Osteoblast (primary cell): Measurements from ENCODE around the gene LGR6. TPM values are rescaled to one million over a fixed set of nuclear protein-coding genes. Genes with fewer than 3 reads are reported as not detected.

ENCODE experiments used
- DNase-seq: peaks from one replicate; pipeline ENCODE4 v3.0.0; 2011; ENCODE audit warnings: low spot score, mixed read lengths; ENCODE audit not compliant: insufficient read length; ENCODE audit errors: missing footprints
- H2AFZ ChIP-seq: 2 replicates; pipeline ENCODE4 v1.6.0; 2011; ENCODE audit warnings: mild to moderate bottlenecking, low read length
- H3K27ac ChIP-seq: 2 replicates; pipeline ENCODE4 v1.5.1; 2011; ENCODE audit warnings: mild to moderate bottlenecking, low read depth, low read length, moderate library complexity
- H3K27me3 ChIP-seq: 2 replicates; pipeline ENCODE4 v1.6.0; 2012; ENCODE audit warnings: mild to moderate bottlenecking, control low read depth, inconsistent platforms, low read length, moderate library complexity; ENCODE audit not compliant: insufficient read depth
- H3K36me3 ChIP-seq: 2 replicates; pipeline ENCODE4 v1.5.1; 2011; ENCODE audit warnings: mild to moderate bottlenecking, low read length, control low read depth, moderate library complexity; ENCODE audit not compliant: insufficient read depth
- H3K4me1 ChIP-seq: 2 replicates; pipeline ENCODE4 v1.5.1; 2011; ENCODE audit warnings: mild to moderate bottlenecking, low read length, control low read depth, moderate library complexity; ENCODE audit not compliant: insufficient read depth
- H3K4me2 ChIP-seq: 2 replicates; pipeline ENCODE4 v1.6.0; 2011; ENCODE audit warnings: mild to moderate bottlenecking, low read length; ENCODE audit not compliant: insufficient read depth
- H3K4me3 ChIP-seq: fragments of 200-600 bp; sonication (generic); 3 replicates; pipeline ENCODE4 v1.5.1; 2012; ENCODE audit warnings: mild to moderate bottlenecking, low read length, inconsistent platforms; ENCODE audit not compliant: insufficient read depth
- H3K79me2 ChIP-seq: 2 replicates; pipeline ENCODE4 v1.6.0; 2012; ENCODE audit warnings: mild to moderate bottlenecking, low read length, control low read depth, inconsistent platforms; ENCODE audit not compliant: insufficient read depth
- H3K9me3 ChIP-seq: 2 replicates; pipeline ENCODE4 v1.5.1; 2011; ENCODE audit warnings: low read depth, low read length, control low read depth
- H4K20me1 ChIP-seq: 2 replicates; pipeline ENCODE4 v1.6.0; 2012; ENCODE audit warnings: mild to moderate bottlenecking, low read length, control low read depth; ENCODE audit not compliant: insufficient read depth
- total RNA-seq: library from RNA; depleted of rRNA; stranded (reverse); fragments of >200 nt; gene quantifications from 2 replicates; pipeline ENCODE4 v1.2.3, GENCODE V29; 2012
- TF ChIP-seq, protein P1 (sequence below): IDR thresholded peaks from 2 replicates; pipeline ENCODE4 v1.5.1; 2011; ENCODE audit warnings: mild to moderate bottlenecking, low read depth, low read length, moderate library complexity; ENCODE audit errors: extremely low read depth

LGR6 gene
- total RNA-seq, 1 donor: not detected

DNA sequence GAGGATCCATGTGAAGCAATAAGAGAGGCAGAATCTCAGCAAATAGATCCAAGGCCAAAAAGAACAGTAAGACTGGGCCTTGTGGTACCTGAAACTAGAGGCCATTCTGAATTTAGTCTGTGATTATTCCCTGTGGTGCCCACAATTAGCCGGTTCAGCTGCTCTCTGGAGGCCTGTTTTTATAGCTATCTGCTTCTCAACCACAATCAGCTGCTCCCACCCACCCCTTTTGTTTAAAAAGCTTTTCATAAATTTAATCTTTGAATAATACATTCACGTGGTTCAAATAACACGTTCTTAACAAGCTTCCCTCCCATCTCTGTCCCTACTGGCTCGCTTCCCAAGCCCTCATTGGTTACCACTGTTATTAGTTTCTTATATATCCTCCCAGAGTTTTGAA lies 130.1 kb downstream of the LGR6 start:
- Histone ChIP-seq H3K36me3 (no peaks in the 10 kb centered on the region), H3K4me1 (no peaks in the 10 kb centered on the region), H3K4me2 (no peak overlapping the region), H3K9me3 (no peaks in the 10 kb centered on the region), H3K27me3 (peaks cover 23% of the 10 kb centered on the region), H3K79me2 (no peaks in the 10 kb centered on the region), H4K20me1 (no peaks in the 10 kb centered on the region), H3K4me3 (no peak overlapping the region), H3K27ac (no peak overlapping the region), H2AFZ (no peak overlapping the region)
- no peak for DNase-seq
- TF ChIP-seq, protein P1, sequence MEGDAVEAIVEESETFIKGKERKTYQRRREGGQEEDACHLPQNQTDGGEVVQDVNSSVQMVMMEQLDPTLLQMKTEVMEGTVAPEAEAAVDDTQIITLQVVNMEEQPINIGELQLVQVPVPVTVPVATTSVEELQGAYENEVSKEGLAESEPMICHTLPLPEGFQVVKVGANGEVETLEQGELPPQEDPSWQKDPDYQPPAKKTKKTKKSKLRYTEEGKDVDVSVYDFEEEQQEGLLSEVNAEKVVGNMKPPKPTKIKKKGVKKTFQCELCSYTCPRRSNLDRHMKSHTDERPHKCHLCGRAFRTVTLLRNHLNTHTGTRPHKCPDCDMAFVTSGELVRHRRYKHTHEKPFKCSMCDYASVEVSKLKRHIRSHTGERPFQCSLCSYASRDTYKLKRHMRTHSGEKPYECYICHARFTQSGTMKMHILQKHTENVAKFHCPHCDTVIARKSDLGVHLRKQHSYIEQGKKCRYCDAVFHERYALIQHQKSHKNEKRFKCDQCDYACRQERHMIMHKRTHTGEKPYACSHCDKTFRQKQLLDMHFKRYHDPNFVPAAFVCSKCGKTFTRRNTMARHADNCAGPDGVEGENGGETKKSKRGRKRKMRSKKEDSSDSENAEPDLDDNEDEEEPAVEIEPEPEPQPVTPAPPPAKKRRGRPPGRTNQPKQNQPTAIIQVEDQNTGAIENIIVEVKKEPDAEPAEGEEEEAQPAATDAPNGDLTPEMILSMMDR: no peak

DNA sequence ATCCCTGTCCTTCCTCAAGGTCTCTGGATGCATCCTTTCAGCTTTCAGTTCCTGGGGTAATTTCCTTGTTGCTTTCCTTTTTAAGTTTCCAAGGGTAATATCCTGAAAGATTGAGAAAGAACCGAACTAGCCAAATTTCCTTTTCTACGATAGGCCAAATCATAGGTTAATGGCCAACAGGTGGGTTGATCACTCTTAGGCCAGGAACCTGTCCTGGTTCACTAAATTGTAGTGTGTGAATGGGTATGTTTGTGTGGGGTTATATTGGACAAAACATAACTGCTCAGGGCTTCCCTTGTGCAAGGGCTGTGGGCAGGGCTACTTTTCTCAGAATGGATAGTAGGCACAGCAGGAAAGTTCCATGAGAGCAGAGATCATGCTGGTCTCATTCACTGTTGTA lies 131.0 kb downstream of the LGR6 start:
- no peak overlapping the region for H3K27ac ChIP-seq
- no peaks in the 10 kb centered on the region for H3K79me2 ChIP-seq
- DNase-seq: no peak
- H3K4me2 ChIP-seq: no peak overlapping the region
- no peak overlapping the region for H2AFZ ChIP-seq
- TF ChIP-seq, protein P1: no peak
- H3K36me3 ChIP-seq: no peaks in the 10 kb centered on the region
- no peaks in the 10 kb centered on the region for H3K4me1 ChIP-seq
- peaks cover 20% of the 10 kb centered on the region for H3K27me3 ChIP-seq
- H3K9me3 ChIP-seq: no peaks in the 10 kb centered on the region
- H4K20me1 ChIP-seq: no peaks in the 10 kb centered on the region
- no peak overlapping the region for H3K4me3 ChIP-seq

DNA sequence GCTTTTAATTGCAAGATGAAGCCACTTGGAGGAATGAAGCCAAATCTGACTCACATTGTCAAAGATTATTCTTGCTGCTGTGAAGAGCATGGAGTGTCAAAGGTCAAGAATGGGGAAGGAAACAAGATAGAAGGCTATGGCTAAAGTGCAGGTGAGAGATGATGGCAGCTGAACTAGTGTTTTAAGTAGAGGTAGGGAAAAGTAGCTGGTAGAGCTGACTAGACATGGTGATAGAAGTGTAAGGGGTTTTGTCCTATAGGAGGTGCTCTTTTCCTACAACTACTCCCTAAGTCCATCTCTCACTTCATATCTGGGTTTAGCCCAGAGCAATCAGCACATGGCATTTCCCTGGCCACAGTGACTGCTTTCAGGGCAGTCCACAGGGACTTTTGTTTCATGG lies 136.3 kb downstream of the LGR6 start:
- H4K20me1 ChIP-seq: no peaks in the 10 kb centered on the region
- H3K4me1 ChIP-seq: no peaks in the 10 kb centered on the region
- H2AFZ ChIP-seq: no peak overlapping the region
- no peak overlapping the region for H3K4me3 ChIP-seq
- no peaks in the 10 kb centered on the region for H3K79me2 ChIP-seq
- H3K9me3 ChIP-seq: no peaks in the 10 kb centered on the region
- TF ChIP-seq, protein P1: peak; percentile 5
- DNase-seq: no peak
- no peak overlapping the region for H3K4me2 ChIP-seq
- no peak overlapping the region for H3K27ac ChIP-seq
- H3K36me3 ChIP-seq: peaks cover 29% of the 10 kb centered on the region
- no peaks in the 10 kb centered on the region for H3K27me3 ChIP-seq

DNA sequence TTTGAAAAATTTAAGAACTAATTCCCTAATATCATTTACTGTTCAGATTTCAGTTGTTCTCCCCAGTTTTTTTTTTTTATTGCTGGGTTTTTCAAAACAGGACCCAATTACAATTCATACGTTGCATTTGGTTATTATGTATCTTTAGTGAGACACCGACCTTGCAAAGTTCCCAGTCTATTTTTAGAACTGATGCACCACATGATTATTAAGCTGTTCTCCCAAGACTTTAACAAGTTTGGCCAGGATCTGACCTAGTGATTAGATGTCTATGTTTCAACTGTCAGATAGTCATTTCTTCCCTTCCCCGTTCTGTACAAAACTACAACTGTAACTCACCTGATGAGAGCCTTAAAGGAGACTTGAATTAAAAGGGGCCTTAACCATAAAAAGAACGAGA lies 140.3 kb downstream of the LGR6 start:
- Histone ChIP-seq H3K36me3 (peaks cover 38% of the 10 kb centered on the region), H3K79me2 (peaks cover 21% of the 10 kb centered on the region), H3K4me2 (no peak overlapping the region), H3K27ac (no peak overlapping the region), H3K27me3 (no peaks in the 10 kb centered on the region), H3K4me3 (no peak overlapping the region), H4K20me1 (no peaks in the 10 kb centered on the region), H2AFZ (no peak overlapping the region), H3K9me3 (no peaks in the 10 kb centered on the region), H3K4me1 (no peaks in the 10 kb centered on the region)
- TF ChIP-seq, protein P1: no peak
- DNase-seq: no peak
